ENCODE measurements around the gene HSBP1L1. TPM values are rescaled to one million over a fixed set of nuclear protein-coding genes. Genes with fewer than 3 reads are reported as not detected.

Gene HSBP1L1
- total and polyA plus RNA-seq, 2 donors (not counting 3 experiments of a cell fraction or from before 2014, with no cell fraction given), result 5.2 to 7.1 TPM

- no peak overlapping the region for H3K9ac ChIP-seq (replicated peaks; ENCODE audit: extremely low read depth, insufficient read depth, low read length)
- H3K79me2 ChIP-seq (ENCODE audit: control insufficient read depth, insufficient read depth, low read length), result peaks cover 17% of the 10 kb centered on the region
- CTCF ChIA-PET, result no interaction called here
These were observed 37.5 kb upstream of the HSBP1L1 start for GRCh38 chr18:79926715-79927606.

More at GRCh38 chr18:79926715-79927606, 37.5 kb upstream of the HSBP1L1 start:
- Histone ChIP-seq H3K4me2 (ENCODE audit: insufficient read depth, low read length) (no peak overlapping the region), H3K27ac (ENCODE audit: insufficient read depth, low read depth, low read length) (no peak overlapping the region), H3K9me3 (replicated peaks; ENCODE audit: control insufficient read depth, insufficient read depth, low read length) (no peaks in the 10 kb centered on the region), H3K27me3 (ENCODE audit: control insufficient read depth in 2 of 2, insufficient read depth in 2 of 2, low read length in 2 of 2) (no peaks in the 10 kb centered on the region), H3K9me1 (replicated peaks; ENCODE audit: control insufficient read depth, extremely low read depth, insufficient read depth, low read length) (no peaks in the 10 kb centered on the region), H3K4me3 (replicated peaks in 1 of 3; ENCODE audit: insufficient read depth in 1 of 3, low read depth in 1 of 3, low read length in 3 of 3) (no peak overlapping the region), H3K4me1 (ENCODE audit: control insufficient read depth, extremely low read depth, insufficient read depth, low read length) (no peaks in the 10 kb centered on the region), H2AFZ (ENCODE audit: low read depth, low read length) (no peak overlapping the region), H4K20me1 (replicated peaks; ENCODE audit: control insufficient read depth, extremely low read depth, insufficient read depth, low read length) (no peaks in the 10 kb centered on the region), H3K36me3 (ENCODE audit: control insufficient read depth in 2 of 2, extremely low read depth in 1 of 2, insufficient read depth in 2 of 2, low read length in 2 of 2) (peaks cover 0 to 13% of the 10 kb centered on the region in 2 experiments)
- FAIRE-seq, result no peak
- POLR2A ChIA-PET, result no interaction called here
- no TSS peak for BruUV-seq (replicated peaks)
- DNase-seq (ENCODE audit: low read depth, low spot score), result no peak
- no peak for TF ChIP-seq MYC (IDR thresholded peaks at IDR 0.05; ENCODE audit: low read depth, low read length)
- no peak for TF ChIP-seq EZH2 (IDR thresholded peaks at IDR 0.05; ENCODE audit: borderline replicate concordance, low read depth, low read length, severe bottlenecking)
- TF ChIP-seq, protein P1, sequence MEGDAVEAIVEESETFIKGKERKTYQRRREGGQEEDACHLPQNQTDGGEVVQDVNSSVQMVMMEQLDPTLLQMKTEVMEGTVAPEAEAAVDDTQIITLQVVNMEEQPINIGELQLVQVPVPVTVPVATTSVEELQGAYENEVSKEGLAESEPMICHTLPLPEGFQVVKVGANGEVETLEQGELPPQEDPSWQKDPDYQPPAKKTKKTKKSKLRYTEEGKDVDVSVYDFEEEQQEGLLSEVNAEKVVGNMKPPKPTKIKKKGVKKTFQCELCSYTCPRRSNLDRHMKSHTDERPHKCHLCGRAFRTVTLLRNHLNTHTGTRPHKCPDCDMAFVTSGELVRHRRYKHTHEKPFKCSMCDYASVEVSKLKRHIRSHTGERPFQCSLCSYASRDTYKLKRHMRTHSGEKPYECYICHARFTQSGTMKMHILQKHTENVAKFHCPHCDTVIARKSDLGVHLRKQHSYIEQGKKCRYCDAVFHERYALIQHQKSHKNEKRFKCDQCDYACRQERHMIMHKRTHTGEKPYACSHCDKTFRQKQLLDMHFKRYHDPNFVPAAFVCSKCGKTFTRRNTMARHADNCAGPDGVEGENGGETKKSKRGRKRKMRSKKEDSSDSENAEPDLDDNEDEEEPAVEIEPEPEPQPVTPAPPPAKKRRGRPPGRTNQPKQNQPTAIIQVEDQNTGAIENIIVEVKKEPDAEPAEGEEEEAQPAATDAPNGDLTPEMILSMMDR (IDR thresholded peaks at IDR 0.05; ENCODE audit: extremely low read depth in 1 of 2, insufficient read depth in 1 of 2, low read depth in 1 of 2, low read length in 2 of 2), result no peak
- no peak for TF ChIP-seq FOS (IDR thresholded peaks at IDR 0.05; ENCODE audit: borderline replicate concordance, insufficient read depth, low read length)
- TF ChIP-seq JUN (IDR thresholded peaks at IDR 0.05; ENCODE audit: borderline replicate concordance, insufficient read depth, insufficient read length, low read depth), result no peak
- no peak for TF ChIP-seq GATA2 (IDR thresholded peaks at IDR 0.05; ENCODE audit: insufficient read depth, insufficient read length, low read depth, low read length)
- no peak for TF ChIP-seq POLR2AphosphoS5 (IDR thresholded peaks at IDR 0.05; ENCODE audit: insufficient read depth, low read depth, low read length)
- TF ChIP-seq POLR2A (IDR thresholded peaks at IDR 0.05; ENCODE audit: low read depth, low read length), result no peak
- TF ChIP-seq, protein P2, sequence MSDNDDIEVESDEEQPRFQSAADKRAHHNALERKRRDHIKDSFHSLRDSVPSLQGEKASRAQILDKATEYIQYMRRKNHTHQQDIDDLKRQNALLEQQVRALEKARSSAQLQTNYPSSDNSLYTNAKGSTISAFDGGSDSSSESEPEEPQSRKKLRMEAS (IDR thresholded peaks at IDR 0.05; ENCODE audit: insufficient read depth, insufficient read length), result no peak
- intact Hi-C loops (cut with micrococcal nuclease), result no loop called here
- dilution Hi-C loops (cut with MboI; ENCODE audit: extremely low pct_ligation_motif_present, low sequenced_read_pairs), result no loop called here
